ENCODE measurements around the gene FABP7. TPM values are rescaled to one million over a fixed set of nuclear protein-coding genes. Genes with fewer than 3 reads are reported as not detected.
A peak's percentile ranks its signal among the peaks of the same experiment; 100 is the strongest.

Gene FABP7
- 3.6 TPM for total RNA-seq (ENCODE audit: unreplicated experiment)
- long read RNA-seq, partial matches to known transcripts: 0 of 1 reads
- long read RNA-seq, other reads (novel, unspliced or antisense): 0 of 1 reads

- no peak within 1 kb of the TSS for H3K4me3 Mint-ChIP-seq (ENCODE audit: unreplicated experiment)
- DNase-seq (ENCODE audit: low spot score): no peak
- no peaks in the 10 kb centered on the region for H3K36me3 Mint-ChIP-seq (ENCODE audit: low read depth, unreplicated experiment)
- no peaks in the 10 kb centered on the region for H3K9me3 Mint-ChIP-seq (ENCODE audit: unreplicated experiment)
- no peak for TF ChIP-seq CTCF (IDR thresholded peaks at IDR 0.05; ENCODE audit: unreplicated experiment)
- no peak within 1 kb of the TSS for H3K27ac Mint-ChIP-seq (ENCODE audit: unreplicated experiment)
- peaks cover 13% of the 10 kb centered on the region for H3K4me1 Mint-ChIP-seq (ENCODE audit: unreplicated experiment)
- H3K27me3 Mint-ChIP-seq (ENCODE audit: unreplicated experiment): no peaks in the 10 kb centered on the region
These were observed at the start of gene FABP7 for GRCh38 chr6:122779667-122780066. FABP7 (plus strand) TSS chr6:122779716; CDS start chr6:122779795, 79 bp downstream.

DNA sequence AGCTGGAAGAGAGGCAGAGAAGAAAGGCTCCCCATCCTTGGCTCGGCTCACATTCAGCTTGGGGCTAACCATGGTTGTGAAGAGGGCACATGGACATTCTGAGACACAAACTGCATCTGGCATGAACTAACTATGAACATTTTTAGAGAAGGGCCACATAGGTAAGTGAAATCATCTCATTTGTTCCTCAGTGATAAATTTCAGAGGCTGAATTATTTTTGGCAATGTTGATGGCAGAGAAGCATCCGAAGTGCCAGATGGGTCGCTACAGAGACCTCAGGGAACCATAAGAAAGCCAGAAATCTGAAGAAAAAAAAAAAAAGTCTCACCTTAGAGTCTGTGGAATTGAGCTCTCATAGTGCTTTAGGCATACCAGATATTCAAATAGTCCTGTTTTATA, 49.2 kb upstream of the FABP7 start:
- no peak for TF ChIP-seq CTCF (IDR thresholded peaks at IDR 0.05; ENCODE audit: unreplicated experiment)
- H3K27me3 Mint-ChIP-seq (ENCODE audit: unreplicated experiment): no peaks in the 10 kb centered on the region
- peaks cover 28% of the 10 kb centered on the region for H3K4me1 Mint-ChIP-seq (ENCODE audit: unreplicated experiment)
- no peak for DNase-seq (ENCODE audit: low spot score)
- no peaks in the 10 kb centered on the region for H3K9me3 Mint-ChIP-seq (ENCODE audit: unreplicated experiment)
- peak overlapping the region; percentile 26 for H3K27ac Mint-ChIP-seq (ENCODE audit: unreplicated experiment)
- H3K4me3 Mint-ChIP-seq (ENCODE audit: unreplicated experiment): no peak overlapping the region
- H3K36me3 Mint-ChIP-seq (ENCODE audit: low read depth, unreplicated experiment): no peaks in the 10 kb centered on the region

- no peaks in the 10 kb centered on the region for H3K36me3 Mint-ChIP-seq (ENCODE audit: low read depth, unreplicated experiment)
- no peak overlapping the region for H3K4me3 Mint-ChIP-seq (ENCODE audit: unreplicated experiment)
- H3K27ac Mint-ChIP-seq (ENCODE audit: unreplicated experiment): no peak overlapping the region
- peaks cover 31% of the 10 kb centered on the region for H3K4me1 Mint-ChIP-seq (ENCODE audit: unreplicated experiment)
- H3K9me3 Mint-ChIP-seq (ENCODE audit: unreplicated experiment): no peaks in the 10 kb centered on the region
- peak; percentile 82 for TF ChIP-seq CTCF (IDR thresholded peaks at IDR 0.05; ENCODE audit: unreplicated experiment)
- peak; percentile 22 for DNase-seq (ENCODE audit: low spot score)
- H3K27me3 Mint-ChIP-seq (ENCODE audit: unreplicated experiment): no peaks in the 10 kb centered on the region
These were observed 48.6 kb upstream of the FABP7 start for GRCh38 chr6:122730775-122731386.

GRCh38 chr6:122733259-122733658, 46.3 kb upstream of the FABP7 start:
- no peak overlapping the region for H3K27ac Mint-ChIP-seq (ENCODE audit: unreplicated experiment)
- no peaks in the 10 kb centered on the region for H3K36me3 Mint-ChIP-seq (ENCODE audit: low read depth, unreplicated experiment)
- H3K4me3 Mint-ChIP-seq (ENCODE audit: unreplicated experiment): no peak overlapping the region
- no peaks in the 10 kb centered on the region for H3K9me3 Mint-ChIP-seq (ENCODE audit: unreplicated experiment)
- H3K4me1 Mint-ChIP-seq (ENCODE audit: unreplicated experiment): peaks cover 35% of the 10 kb centered on the region
- TF ChIP-seq CTCF (IDR thresholded peaks at IDR 0.05; ENCODE audit: unreplicated experiment): no peak
- no peak for DNase-seq (ENCODE audit: low spot score)
- no peaks in the 10 kb centered on the region for H3K27me3 Mint-ChIP-seq (ENCODE audit: unreplicated experiment)

GRCh38 chr6:122734529-122735395, 44.8 kb upstream of the FABP7 start:
- no peak for TF ChIP-seq CTCF (IDR thresholded peaks at IDR 0.05; ENCODE audit: unreplicated experiment)
- Mint-ChIP-seq H3K27ac (ENCODE audit: unreplicated experiment) (peak overlapping the region; percentile 90), H3K9me3 (ENCODE audit: unreplicated experiment) (no peaks in the 10 kb centered on the region), H3K27me3 (ENCODE audit: unreplicated experiment) (no peaks in the 10 kb centered on the region), H3K36me3 (ENCODE audit: low read depth, unreplicated experiment) (no peaks in the 10 kb centered on the region), H3K4me1 (ENCODE audit: unreplicated experiment) (peaks cover 35% of the 10 kb centered on the region), H3K4me3 (ENCODE audit: unreplicated experiment) (peak overlapping the region; percentile 13)
- no peak for DNase-seq (ENCODE audit: low spot score)
